Fibroblast of upper back skin (primary cell): ENCODE results near the gene C8B.

ENCODE experiments used
- DNase-seq: peaks from one replicate; pipeline ENCODE4 v3.0.0-alpha.2; 2013

The C8B gene

GRCh38 chr1:56968878-56969495, 3.2 kb upstream of the C8B start:
- DNase-seq = no peak

- DNase-seq = peak; percentile 40
Observed at GRCh38 chr1:56967900-56968832, 2.4 kb upstream of the C8B start.

DNA sequence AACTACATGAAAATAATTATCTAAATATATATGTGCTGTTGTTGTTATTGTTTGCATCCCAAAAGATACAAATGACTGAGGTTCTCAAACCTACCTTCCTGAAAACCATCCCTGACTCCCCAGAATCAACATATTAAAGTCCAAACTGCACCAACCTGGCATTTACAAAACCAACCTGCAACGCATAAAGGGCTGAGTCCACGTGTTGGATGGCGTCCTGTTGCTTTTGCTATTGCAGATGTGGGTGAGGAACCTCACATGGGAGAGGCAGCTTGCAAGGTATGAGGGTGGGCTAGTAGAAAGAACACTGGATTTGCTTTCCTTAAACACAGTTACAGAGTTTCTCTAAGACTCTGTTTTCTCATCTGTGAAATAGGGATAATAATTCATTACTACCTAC, 1.5 kb upstream of the C8B start:
- no peak for DNase-seq

DNA sequence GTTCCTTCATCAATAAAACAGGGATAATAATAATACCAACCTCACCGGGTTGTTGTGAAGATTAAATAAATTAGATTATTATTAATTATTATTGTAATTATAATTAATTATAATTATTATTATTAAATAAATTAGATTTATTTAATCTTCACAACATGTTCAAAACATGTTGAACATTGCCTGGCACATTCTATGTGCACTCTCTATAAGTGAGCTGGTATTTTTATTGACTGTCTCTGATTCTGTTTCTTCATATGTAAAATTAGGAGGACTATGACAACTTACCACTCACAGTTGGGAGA, 834 bp upstream of the C8B start:
- no peak for DNase-seq

DNA sequence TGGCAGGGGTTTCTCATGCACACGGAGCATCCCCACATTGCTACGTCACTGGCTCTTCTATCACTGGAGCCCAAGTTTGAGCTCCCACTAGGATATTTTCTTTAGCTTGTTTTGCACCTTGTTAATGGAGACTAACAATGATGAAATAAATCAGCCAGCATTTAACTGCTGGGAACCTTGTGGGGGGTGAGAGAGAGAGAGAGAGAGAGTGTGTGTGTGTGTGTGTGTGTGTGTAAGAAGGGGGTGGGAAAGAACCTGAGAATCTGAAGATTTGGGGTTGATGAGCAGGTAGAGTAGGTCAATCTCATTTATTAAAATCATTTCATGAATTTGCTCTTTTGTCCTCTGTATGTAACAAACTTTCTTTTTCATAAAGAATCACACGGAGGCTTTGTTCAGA, 624 bp downstream of the C8B start:
- no peak for DNase-seq

- DNase-seq = no peak
Observed at GRCh38 chr1:56964349-56965017, 1.3 kb downstream of the C8B start.

DNA sequence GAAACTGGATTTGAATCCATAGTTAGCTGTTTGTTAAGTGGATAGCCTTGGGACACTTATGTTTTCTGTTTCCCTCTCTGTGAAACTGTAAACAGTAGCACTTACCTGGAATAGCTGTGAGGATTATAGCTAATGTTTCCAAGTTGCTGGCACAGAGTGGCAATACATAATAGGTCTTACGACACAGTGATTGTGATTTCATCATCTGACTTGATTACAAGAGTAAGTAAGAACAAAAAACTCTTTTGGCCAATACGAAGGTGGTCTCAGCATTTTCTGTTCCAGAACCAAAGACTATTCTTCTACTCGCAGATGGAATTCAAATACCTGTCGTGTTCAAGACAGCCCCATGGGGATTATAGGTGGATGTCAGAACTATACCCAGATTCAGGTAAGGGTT, 2.1 kb downstream of the C8B start:
- DNase-seq = peak; percentile 17

DNA sequence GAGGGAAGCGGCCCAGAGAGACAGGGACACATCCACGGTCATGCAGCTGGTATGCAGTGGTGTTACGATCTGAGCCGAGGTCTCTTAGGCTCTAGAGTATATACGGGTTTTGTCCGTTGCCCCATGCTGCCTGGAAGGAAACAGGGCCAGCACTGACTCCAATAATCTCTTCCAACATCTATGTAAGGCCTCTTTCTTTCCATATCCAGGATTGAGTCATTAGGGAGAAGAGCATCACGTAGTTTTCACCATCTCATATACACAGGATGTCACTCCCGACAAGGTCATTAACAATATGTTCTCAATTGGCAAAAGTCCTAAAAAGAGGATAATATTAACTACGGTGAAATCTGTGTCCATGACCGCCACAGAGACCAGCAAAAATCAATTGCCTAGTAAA, 4.4 kb downstream of the C8B start:
- no peak for DNase-seq

DNA sequence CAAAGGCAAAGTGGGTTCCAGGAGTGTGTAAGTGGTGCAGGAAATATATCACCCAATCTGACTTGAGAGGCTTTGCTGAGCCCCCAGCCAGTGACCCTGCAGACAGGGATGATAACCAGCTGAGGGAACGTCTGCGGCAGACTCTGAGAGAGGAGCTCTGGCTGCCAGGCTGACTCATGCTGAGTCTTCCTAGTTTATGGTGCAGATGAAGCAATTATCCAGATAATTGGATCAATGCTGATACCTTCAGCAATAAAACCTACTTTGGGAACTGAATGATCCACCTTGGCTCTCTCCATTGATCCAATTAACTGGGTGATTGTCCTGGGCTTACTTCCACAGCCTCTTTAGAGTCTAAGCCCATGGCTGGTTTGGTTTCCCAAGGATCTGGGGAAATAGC, 7.3 kb downstream of the C8B start:
- peak; percentile 81 for DNase-seq

- DNase-seq = no peak
Observed at GRCh38 chr1:56957931-56958330, 7.9 kb downstream of the C8B start.

DNA sequence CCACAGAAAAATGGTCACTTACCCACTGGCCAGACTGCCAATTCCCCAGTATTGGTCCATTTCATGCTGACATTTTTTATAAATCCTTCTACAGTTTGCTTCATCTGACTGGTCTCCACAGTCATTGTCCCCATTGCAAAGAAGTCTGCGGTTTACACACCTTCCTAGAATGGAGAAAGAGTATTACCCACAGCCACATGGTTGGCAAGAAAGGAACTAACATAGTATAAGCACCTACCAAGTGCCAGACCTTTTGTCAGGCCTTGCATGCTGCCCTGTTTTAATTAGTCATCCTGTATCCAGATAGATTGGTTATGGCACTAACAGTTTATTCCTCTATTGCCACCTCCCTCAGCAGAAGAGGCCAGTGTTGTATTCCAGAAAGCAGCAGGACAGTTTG, 11.2 kb downstream of the C8B start:
- DNase-seq = no peak

DNA sequence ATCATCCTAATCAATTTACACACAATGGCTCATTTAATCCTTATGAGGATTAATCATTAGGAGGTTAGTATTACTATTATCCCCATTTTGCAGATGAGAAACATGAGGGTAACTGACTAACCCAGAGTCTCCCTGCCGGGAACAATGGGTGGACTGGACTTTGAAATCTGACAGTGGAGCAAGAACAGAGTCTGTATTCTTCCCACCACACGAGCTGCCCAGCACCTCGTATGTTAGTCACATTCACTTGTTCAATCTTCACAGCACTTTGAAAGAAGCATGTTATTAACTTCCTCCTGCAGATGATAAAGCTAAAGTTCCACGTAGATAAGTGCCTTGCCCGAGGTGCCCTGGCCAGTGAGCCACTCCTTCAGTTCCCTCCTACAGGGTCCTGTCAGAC, 12.4 kb downstream of the C8B start:
- DNase-seq = no peak

DNA sequence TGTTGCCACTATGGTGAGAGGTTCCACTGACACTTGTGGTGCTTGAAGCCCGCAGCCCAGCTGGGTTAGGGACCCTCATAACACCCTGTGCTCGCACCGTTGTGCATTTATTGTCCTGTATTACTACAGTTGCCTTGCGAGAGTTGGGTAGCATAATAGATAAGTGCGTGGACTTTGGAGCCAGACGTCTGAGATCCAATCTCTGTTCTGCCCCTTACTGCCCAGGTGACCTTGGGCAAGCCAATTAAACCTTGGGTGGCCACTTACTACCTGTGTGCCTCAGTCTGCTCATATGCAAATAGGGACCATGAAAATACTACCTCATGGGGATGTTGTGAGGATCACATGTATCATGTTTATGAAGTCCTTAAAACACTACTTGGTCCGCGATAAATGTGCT, 13.3 kb downstream of the C8B start:
- DNase-seq = no peak

GRCh38 chr1:56948403-56949023, 17.3 kb downstream of the C8B start:
- peak; percentile 82 for DNase-seq

- DNase-seq = no peak
Observed at GRCh38 chr1:56940039-56940438, 25.8 kb downstream of the C8B start.

GRCh38 chr1:56939209-56939608, 26.6 kb downstream of the C8B start:
- DNase-seq = no peak

GRCh38 chr1:56938646-56939045, 27.2 kb downstream of the C8B start:
- no peak for DNase-seq

- DNase-seq = peak; percentile 98
Observed at GRCh38 chr1:56934430-56935060, 31.3 kb downstream of the C8B start.

- no peak for DNase-seq
Observed at GRCh38 chr1:56933606-56934005, 32.2 kb downstream of the C8B start.

- no peak for DNase-seq
Observed at GRCh38 chr1:56933161-56933560, 32.7 kb downstream of the C8B start.

- DNase-seq = peak; percentile 25
Observed at GRCh38 chr1:56931686-56932085, 34.1 kb downstream of the C8B start.

- DNase-seq = peak; percentile 73
Observed at GRCh38 chr1:56931211-56931610, 34.6 kb downstream of the C8B start.

GRCh38 chr1:56929492-56929891, 36.3 kb downstream of the C8B start:
- no peak for DNase-seq
